Upper lobe of left lung (tissue), 6 donors: Measurements from ENCODE around the gene HIGD1C. TPM values are rescaled to one million over a fixed set of nuclear protein-coding genes. Genes with fewer than 3 reads are reported as not detected.
A peak's percentile ranks its signal among the peaks of the same experiment; 100 is the strongest.

Source experiments
- ATAC-seq, 2 donors: fragments of 200-7000 bp; cut with Tn5 transposase; one replicate each; pipeline ENCODE4 v1.9.1; 2022; ENCODE audit warnings: mild to moderate bottlenecking in 2 of 2, moderate library complexity in 2 of 2; ENCODE audit not compliant: low FRiP score in 2 of 2
- DNase-seq, 2 donors: peaks; one replicate each; pipeline ENCODE4 v3.0.0-alpha.2; 2019 to 2020
- H3K27ac ChIP-seq, 4 donors: fragments of 200-600 bp; sonication (generic); one replicate each; pipeline ENCODE4 v1.5.1; 2016 to 2019
- H3K27me3 ChIP-seq, 4 donors: fragments of 200-600 bp; sonication (generic); one replicate each; pipeline ENCODE4 v1.5.1; 2017 to 2019
- H3K36me3 ChIP-seq, 4 donors: fragments of 200-600 bp; sonication (generic); one replicate each; pipeline ENCODE4 v1.5.1; 2016 to 2019
- H3K4me1 ChIP-seq, 4 donors: fragments of 200-600 bp; sonication (generic); one replicate each; pipeline ENCODE4 v1.5.1; 2018 to 2019
- H3K4me3 ChIP-seq, 4 donors: fragments of 200-600 bp; sonication (generic); one replicate each; pipeline ENCODE4 v1.5.1; 2017 to 2019; ENCODE audit warnings: mild to moderate bottlenecking in 2 of 4, moderate library complexity in 1 of 4
- H3K9me3 ChIP-seq, 4 donors: fragments of 200-600 bp; sonication (generic); one replicate each; pipeline ENCODE4 v1.5.1; 2018 to 2019
- CTCF ChIP-seq, 6 experiments: fragments of 450-650 bp in 4 of 6; fragments of 200-600 bp in 2 of 6; sonication (generic) in 2 of 6; IDR thresholded peaks; one replicate each; pipeline ENCODE4 v1.5.1; 2016 to 2019; ENCODE audit warnings: antibody characterized with exemption in 6 of 6
- EP300 ChIP-seq, 4 donors: sonication (generic); formaldehyde crosslinking; IDR thresholded peaks; one replicate each; pipeline ENCODE4 v1.5.1; 2017; ENCODE audit warnings: antibody characterized with exemption in 4 of 4, control low read depth in 2 of 4
- POLR2A ChIP-seq, 4 donors: fragments of 450-650 bp; IDR thresholded peaks; one replicate each; pipeline ENCODE4 v1.5.1; 2016 to 2017; ENCODE audit warnings: antibody characterized with exemption in 4 of 4, mild to moderate bottlenecking in 2 of 4
- POLR2AphosphoS5 ChIP-seq, 2 donors: sonication (generic); formaldehyde crosslinking; IDR thresholded peaks; one replicate each; pipeline ENCODE4 v1.5.1; 2017; ENCODE audit warnings: antibody characterized with exemption in 2 of 2
- WGBS, 2 donors: methylation state at CpG; one replicate each; pipeline ENCODE4 v1.1.5; 2017 to 2018; 5-methylcytosine and 5-hydroxymethylcytosine counted together
- total RNA-seq, 6 donors: library from RNA; depleted of rRNA in 4 of 6; stranded (reverse); fragments of >200 nt in 4 of 6; gene quantifications; one replicate each; pipeline versions ENCODE4 v1.1.0 to v1.2.1, GENCODE V29; 2016 to 2021
- donor health status: DM: no; HTN: no; CAD: no; lungs with moderate emphysema.
- donor health status: DM: no; HTN: yes; CAD: no; lungs with severe emphysema.

HIGD1C gene
- total RNA-seq, 6 donors from 2014 or later = not detected

- Histone ChIP-seq H3K27me3 (no peaks in the 10 kb centered on the region), H3K27ac (no peak overlapping the region), H3K36me3 (no peaks in the 10 kb centered on the region), H3K9me3 (peaks cover 11 to 22% (median 19%) of the 10 kb centered on the region in 4 donors), H3K4me3 (no peak overlapping the region), H3K4me1 (peaks cover 17 to 20% (median 18%) of the 10 kb centered on the region in 4 donors)
- 82 to 86% methylated on average over 4 to 5 of the region's 5 CpGs for WGBS, 2 donors
- ATAC-seq = no peak
- no peak for DNase-seq
- no peak for TF ChIP-seq CTCF (IDR thresholded peaks at IDR 0.05)
- TF ChIP-seq POLR2AphosphoS5 (IDR thresholded peaks at IDR 0.05) = no peak
- no peak for TF ChIP-seq EP300 (IDR thresholded peaks at IDR 0.05)
- TF ChIP-seq POLR2A (IDR thresholded peaks at IDR 0.05) = no peak
Observed at GRCh38 chr12:50918584-50919316, 33.6 kb upstream of the HIGD1C start.

GRCh38 chr12:50922820-50923219 is 29.5 kb upstream of the HIGD1C start:
- H3K4me3 ChIP-seq = no peak overlapping the region
- H3K27ac ChIP-seq = peak overlapping the region; percentile 83 to 89 (median 86)
- WGBS, 2 donors = 45 to 57% methylated on average over 3 of the region's 3 CpGs
- TF ChIP-seq CTCF (IDR thresholded peaks at IDR 0.05) (no peak), POLR2A (IDR thresholded peaks at IDR 0.05) (no peak), POLR2AphosphoS5 (IDR thresholded peaks at IDR 0.05) (no peak), EP300 (IDR thresholded peaks at IDR 0.05) (no peak)
- ATAC-seq (peak in 1 of 2 donors; percentile 38), DNase-seq (no peak)
- no peaks in the 10 kb centered on the region for H3K27me3 ChIP-seq
- H3K4me1 ChIP-seq = peaks cover 20 to 27% (median 25%) of the 10 kb centered on the region in 4 donors
- no peaks in the 10 kb centered on the region for H3K36me3 ChIP-seq
- no peaks in the 10 kb centered on the region for H3K9me3 ChIP-seq

- Histone ChIP-seq H3K4me1 (peaks cover 23 to 34% (median 29%) of the 10 kb centered on the region in 4 donors), H3K27ac (peak overlapping the region; percentile 83 to 89 (median 86)), H3K36me3 (no peaks in the 10 kb centered on the region), H3K27me3 (no peaks in the 10 kb centered on the region), H3K9me3 (no peaks in the 10 kb centered on the region), H3K4me3 (peak overlapping the region in 3 of 4 donors; percentile 70 to 83 (median 70))
- DNase-seq = no peak
- ATAC-seq = peak in 1 of 2 donors; percentile 48
- WGBS, 2 donors = 24 to 26% methylated on average over 8 of the region's 8 CpGs
- no peak for TF ChIP-seq POLR2AphosphoS5 (IDR thresholded peaks at IDR 0.05)
- TF ChIP-seq POLR2A (IDR thresholded peaks at IDR 0.05) = no peak
- no peak for TF ChIP-seq EP300 (IDR thresholded peaks at IDR 0.05)
Observed at GRCh38 chr12:50923361-50924130, 28.8 kb upstream of the HIGD1C start.

- DNase-seq = no peak
- Histone ChIP-seq H3K27me3 (no peaks in the 10 kb centered on the region), H3K4me3 (peak overlapping the region in 3 of 4 donors; percentile 70 to 83 (median 70)), H3K4me1 (peaks cover 23 to 40% (median 31%) of the 10 kb centered on the region in 4 donors), H3K27ac (peak overlapping the region; percentile 83 to 89 (median 86)), H3K9me3 (no peaks in the 10 kb centered on the region), H3K36me3 (no peaks in the 10 kb centered on the region)
- no peak for TF ChIP-seq POLR2AphosphoS5 (IDR thresholded peaks at IDR 0.05)
- no peak for TF ChIP-seq CTCF (IDR thresholded peaks at IDR 0.05)
- WGBS, 2 donors = 4 to 5% methylated on average over 4 of the region's 4 CpGs
- ATAC-seq = peak in 1 of 2 donors; percentile 1
Observed at GRCh38 chr12:50924131-50924438, 28.3 kb upstream of the HIGD1C start.
